LNCAP (cell line): Measurements from ENCODE around the gene CSGALNACT2.

Experiments used
- CTCF ChIP-seq: fragments of 450-650 bp; IDR thresholded peaks from 2 replicates; pipeline ENCODE4 v1.5.1; 2017; ENCODE audit warnings: mild to moderate bottlenecking

The CSGALNACT2 gene

GRCh38 chr10:43217563-43218205 is 79.4 kb downstream of the CSGALNACT2 start:
- no peak for TF ChIP-seq CTCF

- no peak for TF ChIP-seq CTCF
Observed at GRCh38 chr10:43218206-43218950, 80.1 kb downstream of the CSGALNACT2 start.

DNA sequence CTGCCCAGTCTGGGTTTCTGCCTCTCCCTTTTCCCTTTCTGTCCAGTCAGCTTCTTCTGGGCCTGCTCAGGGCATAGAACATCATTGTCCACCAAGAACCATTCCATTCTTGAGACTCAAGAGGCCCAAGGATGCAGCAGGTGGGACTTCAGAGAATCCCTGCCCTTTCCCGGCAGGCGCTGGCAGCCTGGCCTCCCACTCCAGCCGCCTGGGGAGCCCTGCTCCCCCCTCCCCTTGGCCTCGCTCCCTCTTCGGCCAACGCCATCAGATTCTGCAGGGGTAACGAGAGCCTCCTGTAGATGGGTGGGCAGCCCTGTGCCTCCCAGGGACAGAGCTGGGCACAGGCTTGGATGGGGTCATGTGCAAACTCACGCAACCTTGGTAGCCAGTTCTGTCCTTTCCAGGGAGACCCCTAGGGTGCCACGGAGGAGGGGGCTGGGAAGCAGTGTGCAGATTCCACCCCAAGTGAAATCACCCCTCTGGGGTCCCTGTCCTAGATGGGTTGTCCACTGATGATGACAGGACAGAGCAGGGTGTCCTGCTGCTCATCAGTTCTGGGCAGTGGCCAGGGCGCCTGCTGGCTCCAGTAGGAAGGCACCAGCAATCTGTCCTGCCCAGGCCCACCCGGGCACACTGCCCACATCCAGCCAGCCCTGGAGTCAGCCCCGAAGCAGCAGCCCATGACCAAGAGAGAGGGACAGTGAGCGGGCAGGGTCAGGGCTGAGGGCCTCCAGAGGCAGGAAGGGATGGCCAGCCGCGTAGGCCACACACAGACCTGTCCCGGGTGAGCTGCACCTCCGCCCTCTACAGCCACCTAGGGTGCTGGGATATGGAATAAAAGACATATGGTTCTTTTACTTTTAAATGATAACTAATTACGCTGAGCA is 80.9 kb downstream of the CSGALNACT2 start:
- TF ChIP-seq CTCF: no peak

DNA sequence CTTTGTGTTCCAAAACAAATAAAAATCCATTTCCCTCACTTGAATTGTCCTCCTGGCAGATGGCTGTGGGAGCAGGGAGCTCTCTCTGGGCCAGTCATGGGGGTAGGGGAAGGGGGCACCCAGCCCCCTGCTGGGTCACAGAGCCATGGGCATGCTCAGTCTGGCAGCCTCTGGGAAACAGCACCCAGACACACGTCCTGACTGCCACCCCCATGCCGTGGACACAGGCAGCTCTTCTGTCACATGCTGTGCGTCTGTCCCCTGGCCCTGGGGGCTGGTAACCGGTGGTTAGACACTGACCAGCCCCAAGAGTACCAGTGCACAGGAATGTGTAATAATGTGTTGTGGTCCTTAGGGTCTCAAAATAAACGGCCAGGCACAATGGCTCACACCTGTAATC is 81.6 kb downstream of the CSGALNACT2 start:
- no peak for TF ChIP-seq CTCF

DNA sequence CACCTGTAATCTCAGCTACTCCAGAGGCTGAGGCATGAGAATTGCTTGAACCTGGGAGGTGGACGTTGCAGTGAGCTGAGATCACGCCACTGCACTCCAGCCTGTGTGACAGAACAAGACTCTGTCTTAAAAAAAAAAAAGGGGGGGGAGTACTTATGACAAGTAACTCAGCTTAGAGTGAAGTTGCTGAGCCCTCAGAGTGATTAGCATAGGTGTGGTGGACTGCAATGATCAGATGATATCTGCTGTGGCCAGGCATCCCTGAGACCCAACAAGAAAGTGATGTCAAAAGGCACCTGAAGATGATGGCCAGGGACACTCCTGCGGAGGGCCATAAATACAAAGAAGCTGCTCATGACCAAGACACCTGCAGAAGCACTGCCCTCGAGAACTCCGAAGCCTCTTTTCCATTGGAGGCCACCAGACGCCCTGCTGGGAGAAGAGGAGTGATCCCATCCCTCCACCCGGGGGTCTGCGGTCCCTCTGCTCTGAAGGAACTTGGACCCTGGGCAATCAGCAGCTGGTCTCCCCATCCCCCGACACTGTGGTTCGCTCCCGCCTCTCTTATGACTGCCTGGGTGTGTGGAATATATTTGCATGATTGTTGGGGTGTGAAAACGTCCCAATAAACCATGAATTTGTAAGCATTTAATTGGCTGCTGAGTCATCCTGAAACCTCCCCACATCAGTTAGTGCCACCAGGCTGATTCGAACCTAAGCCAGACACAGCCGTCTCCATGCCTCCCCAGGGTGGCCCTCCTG is 82.6 kb downstream of the CSGALNACT2 start:
- no peak for TF ChIP-seq CTCF

DNA sequence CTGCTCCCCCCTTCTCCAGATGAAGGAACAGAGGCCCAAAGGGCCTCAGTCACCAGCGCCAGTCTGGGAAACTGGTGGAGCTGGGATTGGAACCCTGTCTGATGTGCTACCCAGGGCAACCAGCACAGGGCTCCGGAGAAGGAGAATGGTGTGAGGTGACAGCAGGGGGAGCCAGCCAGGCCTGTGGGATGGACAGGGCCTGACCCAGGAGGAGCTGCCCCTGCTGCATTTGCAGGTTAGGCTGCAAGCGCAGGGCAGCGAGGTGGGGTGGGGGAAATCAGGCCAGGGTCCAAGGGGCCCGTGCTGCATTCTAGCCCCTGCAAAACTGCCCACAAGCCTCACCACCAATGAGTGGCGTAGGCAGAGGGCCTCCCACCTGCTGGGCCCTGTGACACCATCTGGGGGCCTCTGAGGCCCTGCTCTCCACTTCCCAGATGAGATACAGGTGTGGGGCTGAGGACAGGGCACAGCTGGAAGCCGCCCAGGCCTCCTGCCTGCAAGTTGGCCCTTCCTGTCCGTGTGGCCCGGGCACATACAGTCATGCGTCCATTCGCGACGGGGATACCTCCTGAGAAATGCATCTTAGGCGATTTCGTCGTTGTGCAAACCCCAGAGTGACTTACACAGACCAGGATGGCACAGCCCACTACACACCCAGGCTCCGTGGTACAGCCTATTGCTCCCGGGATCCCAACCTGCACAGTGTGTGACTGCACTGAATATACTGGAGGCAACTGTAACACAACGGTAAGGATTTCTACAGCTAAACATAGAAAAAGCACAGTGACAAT is 83.4 kb downstream of the CSGALNACT2 start:
- TF ChIP-seq CTCF: no peak
